ENCODE results near the gene CAPN15. TPM values are rescaled to one million over a fixed set of nuclear protein-coding genes. Genes with fewer than 3 reads are reported as not detected.

CAPN15 gene
- total RNA-seq, 1 donor from 2014 or later, result 31.9 TPM

DNA sequence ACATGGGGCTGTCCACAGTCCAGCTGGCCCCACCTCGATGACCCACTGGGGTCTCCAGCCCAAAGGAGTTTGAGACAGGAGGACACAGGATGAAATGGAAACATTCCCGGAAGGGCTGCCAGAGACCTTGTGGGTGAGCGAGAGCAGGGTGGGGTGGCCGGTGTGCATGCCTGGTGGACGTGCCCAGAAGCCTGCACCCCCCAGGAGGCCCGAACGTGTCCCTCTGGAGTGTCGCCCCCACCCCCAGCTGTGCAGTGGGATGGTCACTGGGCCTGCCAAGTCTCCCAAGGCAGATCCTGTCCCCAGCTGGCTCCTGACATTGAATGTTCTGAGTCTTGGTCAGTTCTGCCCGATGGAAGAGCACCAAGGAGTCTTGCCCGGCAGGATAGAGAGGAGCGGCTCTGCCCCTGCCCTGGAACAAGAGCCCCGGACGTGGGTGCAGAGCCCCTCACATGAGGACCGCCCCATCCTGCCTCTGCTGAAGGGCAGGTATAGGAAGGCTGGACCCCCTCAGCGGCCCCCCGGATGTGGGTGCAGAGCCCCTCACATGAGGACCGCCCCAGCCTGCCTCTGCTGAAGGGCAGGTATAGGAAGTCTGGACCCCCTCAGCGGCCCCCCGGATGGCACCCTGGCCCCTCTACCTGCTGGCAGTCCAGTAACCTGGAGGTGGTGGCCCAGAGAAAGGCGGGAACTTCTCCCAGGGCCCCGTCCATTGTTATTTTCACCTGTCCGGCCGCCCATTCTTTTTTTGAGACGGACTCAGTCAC lies 3.1 kb upstream of the CAPN15 start:
- Histone ChIP-seq H3K27me3 (ENCODE audit: control insufficient read depth, insufficient read depth, low read length) (no peaks in the 10 kb centered on the region), H3K36me3 (ENCODE audit: control insufficient read depth, insufficient read depth, low read length) (peaks cover 6% of the 10 kb centered on the region), H3K4me3 (ENCODE audit: low read depth, low read length) (no peak overlapping the region)
- FAIRE-seq (no peak), DNase-seq (ENCODE audit: low read depth) (no peak)
- TF ChIP-seq, protein P1, sequence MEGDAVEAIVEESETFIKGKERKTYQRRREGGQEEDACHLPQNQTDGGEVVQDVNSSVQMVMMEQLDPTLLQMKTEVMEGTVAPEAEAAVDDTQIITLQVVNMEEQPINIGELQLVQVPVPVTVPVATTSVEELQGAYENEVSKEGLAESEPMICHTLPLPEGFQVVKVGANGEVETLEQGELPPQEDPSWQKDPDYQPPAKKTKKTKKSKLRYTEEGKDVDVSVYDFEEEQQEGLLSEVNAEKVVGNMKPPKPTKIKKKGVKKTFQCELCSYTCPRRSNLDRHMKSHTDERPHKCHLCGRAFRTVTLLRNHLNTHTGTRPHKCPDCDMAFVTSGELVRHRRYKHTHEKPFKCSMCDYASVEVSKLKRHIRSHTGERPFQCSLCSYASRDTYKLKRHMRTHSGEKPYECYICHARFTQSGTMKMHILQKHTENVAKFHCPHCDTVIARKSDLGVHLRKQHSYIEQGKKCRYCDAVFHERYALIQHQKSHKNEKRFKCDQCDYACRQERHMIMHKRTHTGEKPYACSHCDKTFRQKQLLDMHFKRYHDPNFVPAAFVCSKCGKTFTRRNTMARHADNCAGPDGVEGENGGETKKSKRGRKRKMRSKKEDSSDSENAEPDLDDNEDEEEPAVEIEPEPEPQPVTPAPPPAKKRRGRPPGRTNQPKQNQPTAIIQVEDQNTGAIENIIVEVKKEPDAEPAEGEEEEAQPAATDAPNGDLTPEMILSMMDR (IDR thresholded peaks at IDR 0.05; ENCODE audit: insufficient read depth, low read length, severe bottlenecking), result no peak

DNA sequence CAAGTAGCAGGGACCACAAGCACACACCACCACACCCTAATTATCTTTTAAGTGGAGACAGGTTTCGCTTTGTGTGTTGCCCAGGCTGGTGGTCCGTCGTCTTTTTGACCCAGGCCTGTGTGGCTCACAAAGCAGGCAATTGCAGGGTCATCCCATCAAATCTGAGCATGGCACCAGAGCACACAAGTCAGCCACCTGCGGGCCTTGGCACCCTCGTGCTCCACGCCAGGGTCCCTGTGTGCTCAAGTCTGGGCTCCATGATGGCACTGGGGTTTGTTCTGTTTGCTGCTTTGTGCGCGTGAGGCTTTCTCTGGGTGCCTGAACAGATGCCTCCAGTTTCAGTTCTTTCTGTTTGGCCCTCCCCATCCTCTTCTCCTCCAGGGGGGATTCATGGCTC lies 2.4 kb upstream of the CAPN15 start:
- no peak overlapping the region for H3K4me3 ChIP-seq (ENCODE audit: low read depth, low read length)
- peaks cover 12% of the 10 kb centered on the region for H3K36me3 ChIP-seq (ENCODE audit: control insufficient read depth, insufficient read depth, low read length)
- TF ChIP-seq, protein P1 (IDR thresholded peaks at IDR 0.05; ENCODE audit: insufficient read depth, low read length, severe bottlenecking), result no peak
- FAIRE-seq, result no peak
- H3K27me3 ChIP-seq (ENCODE audit: control insufficient read depth, insufficient read depth, low read length), result no peaks in the 10 kb centered on the region
- DNase-seq (ENCODE audit: low read depth), result no peak

DNA sequence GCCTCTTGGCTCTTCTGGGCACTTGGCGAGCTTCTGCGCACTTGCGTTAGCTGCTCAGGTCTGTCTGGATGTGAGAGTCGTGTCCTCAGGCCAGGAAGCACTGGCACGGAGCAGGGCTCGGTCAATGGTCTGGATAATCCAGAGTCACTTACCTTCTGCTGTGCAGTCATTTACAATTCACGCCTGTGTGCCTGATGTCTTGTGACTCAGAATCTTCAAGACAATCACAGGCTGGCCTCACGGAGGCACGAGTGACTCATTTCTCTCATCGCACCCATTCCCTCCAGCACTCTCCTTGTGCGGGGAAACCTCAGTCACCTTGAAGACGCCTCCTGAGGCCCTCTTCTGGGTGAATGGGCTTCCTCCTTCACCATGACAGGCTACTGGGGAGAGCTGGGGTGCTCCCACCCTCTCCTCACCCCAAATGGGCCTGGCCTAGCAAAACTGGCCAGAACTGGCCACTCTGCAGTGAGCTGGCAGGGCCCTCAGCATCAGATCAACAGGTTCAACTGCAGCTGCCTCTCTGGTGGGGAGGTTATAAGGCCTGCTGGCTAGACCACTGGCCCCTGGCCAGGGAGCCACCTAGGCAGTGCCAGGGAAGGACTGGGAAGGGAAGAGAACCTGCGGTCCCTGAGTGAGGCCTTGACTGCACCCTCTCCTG lies 1.9 kb upstream of the CAPN15 start:
- Histone ChIP-seq H3K36me3 (ENCODE audit: control insufficient read depth, insufficient read depth, low read length) (peaks cover 10% of the 10 kb centered on the region), H3K27me3 (ENCODE audit: control insufficient read depth, insufficient read depth, low read length) (no peaks in the 10 kb centered on the region), H3K4me3 (ENCODE audit: low read depth, low read length) (peak overlapping the region; percentile 80)
- FAIRE-seq (peak; percentile 92), DNase-seq (ENCODE audit: low read depth) (peak; percentile 94)
- TF ChIP-seq, protein P1 (IDR thresholded peaks at IDR 0.05; ENCODE audit: insufficient read depth, low read length, severe bottlenecking), result no peak

DNA sequence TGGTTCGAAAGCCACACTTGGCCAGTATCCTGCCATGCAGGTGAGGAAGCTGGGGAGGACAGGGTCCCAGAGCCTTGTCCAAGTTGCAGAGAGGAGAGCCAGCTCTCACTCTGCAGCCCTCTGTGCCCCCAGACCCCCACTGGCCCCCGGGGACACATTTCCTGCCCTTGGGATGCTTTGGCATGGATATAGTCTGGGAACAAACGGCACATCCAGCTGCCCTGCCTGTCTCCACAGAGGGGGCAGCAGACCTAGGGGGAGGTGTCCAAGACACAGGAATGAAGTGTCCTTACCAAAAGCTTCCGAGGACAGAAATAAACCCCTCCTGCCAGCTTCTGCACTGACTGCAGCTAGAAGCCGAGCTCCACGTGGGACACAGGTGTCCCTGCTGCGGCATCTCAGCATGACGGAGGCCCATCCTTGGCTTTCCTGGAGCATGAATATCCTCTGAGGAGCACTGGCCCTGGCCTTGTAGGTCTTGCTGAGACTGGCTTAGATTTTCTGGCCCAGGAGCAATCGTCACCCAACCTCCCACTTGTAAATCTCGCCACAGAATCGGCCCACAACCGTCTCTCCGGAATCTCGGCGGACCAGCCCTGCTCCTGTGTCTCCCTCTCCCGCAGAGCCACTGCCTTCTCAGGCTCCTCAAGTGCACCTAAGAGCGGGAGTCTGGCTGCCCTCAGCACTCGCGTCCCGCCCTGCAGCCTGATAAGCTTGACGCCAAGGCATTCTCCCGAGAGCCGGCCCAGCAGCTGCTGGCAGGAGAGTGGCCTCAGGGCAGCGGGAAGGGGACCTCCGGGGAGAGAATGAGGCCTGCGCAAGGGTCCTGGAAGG lies 1.1 kb upstream of the CAPN15 start:
- peak; percentile 17 for DNase-seq (ENCODE audit: low read depth)
- no peak for FAIRE-seq
- Histone ChIP-seq H3K27me3 (ENCODE audit: control insufficient read depth, insufficient read depth, low read length) (no peaks in the 10 kb centered on the region), H3K4me3 (ENCODE audit: low read depth, low read length) (peak overlapping the region; percentile 80), H3K36me3 (ENCODE audit: control insufficient read depth, insufficient read depth, low read length) (peaks cover 11% of the 10 kb centered on the region)
- TF ChIP-seq, protein P1 (IDR thresholded peaks at IDR 0.05; ENCODE audit: insufficient read depth, low read length, severe bottlenecking), result no peak

DNA sequence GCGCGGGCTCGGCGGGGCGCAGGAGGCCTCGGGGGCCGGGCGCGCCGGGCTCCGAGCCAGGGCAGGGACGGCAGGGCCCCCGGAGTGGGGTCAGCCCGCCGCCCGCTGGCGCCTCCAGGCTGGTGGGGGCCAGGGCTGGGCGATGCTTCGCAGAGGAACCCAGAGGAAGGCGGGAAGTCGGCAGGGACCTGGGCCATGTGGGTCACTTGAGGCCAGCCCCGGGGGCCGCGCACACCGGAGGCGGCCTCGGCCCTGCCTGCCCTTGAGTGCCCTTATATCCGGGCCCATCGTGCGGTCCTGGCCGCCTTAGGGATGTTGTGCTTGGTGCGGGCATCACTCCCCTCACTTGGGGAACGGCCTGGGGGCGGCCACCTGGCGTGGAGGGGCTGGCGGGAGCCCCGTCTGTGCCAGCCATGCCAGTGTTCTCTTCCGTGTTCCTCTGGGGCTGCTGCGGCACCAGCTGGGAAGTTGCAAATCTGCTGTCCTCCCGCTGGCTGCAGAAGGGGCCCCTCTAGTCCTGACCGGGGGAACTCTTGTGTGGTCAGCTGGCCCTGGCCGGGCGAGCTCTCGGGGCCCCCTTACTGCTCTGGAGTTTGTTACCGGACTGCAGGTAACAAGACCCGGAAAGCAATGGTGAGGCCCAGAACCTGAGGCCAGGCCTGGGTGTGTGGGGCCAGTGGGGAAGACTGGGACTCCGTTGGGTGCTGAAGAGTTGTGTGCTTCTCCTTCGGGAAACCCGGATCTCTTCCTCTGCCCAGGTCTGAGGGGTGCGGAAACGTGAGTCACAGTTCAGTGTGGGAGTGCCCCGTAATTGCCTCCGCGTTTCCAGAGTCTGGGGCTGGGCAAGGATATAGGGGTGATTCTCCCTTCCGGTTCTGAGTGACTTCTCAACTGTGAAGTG lies 849 bp downstream of the CAPN15 start:
- Histone ChIP-seq H3K4me3 (ENCODE audit: low read depth, low read length) (peak overlapping the region; percentile 80), H3K36me3 (ENCODE audit: control insufficient read depth, insufficient read depth, low read length) (peaks cover 11% of the 10 kb centered on the region), H3K27me3 (ENCODE audit: control insufficient read depth, insufficient read depth, low read length) (no peaks in the 10 kb centered on the region)
- TF ChIP-seq, protein P1 (IDR thresholded peaks at IDR 0.05; ENCODE audit: insufficient read depth, low read length, severe bottlenecking), result no peak
- peak; percentile 76 for DNase-seq (ENCODE audit: low read depth)
- FAIRE-seq, result no peak

Measured in bronchial epithelial cell (primary cell).